Breast epithelium (tissue), 3 donors: ENCODE measurements around the gene LDB1.

ENCODE experiments used
- POLR2A ChIP-seq: fragments of 450-650 bp; IDR thresholded peaks from one replicate; pipeline ENCODE4 v1.6.1; 2016; ENCODE audit warnings: antibody characterized with exemption, mild to moderate bottlenecking, moderate library complexity
- POLR2AphosphoS5 ChIP-seq, 3 donors: sonication (generic); formaldehyde crosslinking; IDR thresholded peaks; one replicate each; pipeline ENCODE4 v1.6.1; 2017; ENCODE audit warnings: antibody characterized with exemption in 3 of 3
- TF ChIP-seq, protein P1 (sequence below), 3 donors: fragments of 450-650 bp; IDR thresholded peaks; one replicate each; pipeline ENCODE4 v1.5.1; 2016 to 2017; ENCODE audit warnings: antibody characterized with exemption in 3 of 3, mild to moderate bottlenecking in 3 of 3, moderate library complexity in 3 of 3

DNA sequence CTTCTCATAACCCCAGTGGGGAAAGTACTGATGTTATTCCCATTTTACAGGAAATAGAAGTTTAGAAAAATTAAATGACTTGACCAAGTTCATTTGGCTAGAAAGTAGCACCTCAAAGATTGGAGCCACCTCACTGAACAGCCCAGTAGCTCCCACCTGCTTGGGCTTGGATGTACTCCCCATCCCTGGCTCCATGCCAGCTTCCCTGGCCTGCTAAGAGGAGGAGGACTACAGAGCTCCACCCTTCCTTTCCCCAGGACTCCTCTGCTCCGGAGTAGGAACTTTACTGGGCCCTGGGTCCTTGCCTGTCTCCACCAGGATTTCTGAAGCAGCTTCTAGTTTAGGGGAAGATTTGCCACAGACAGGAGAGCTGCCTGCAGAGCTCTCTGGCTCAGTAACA is 52.0 kb downstream of the LDB1 start:
- TF ChIP-seq, protein P1, sequence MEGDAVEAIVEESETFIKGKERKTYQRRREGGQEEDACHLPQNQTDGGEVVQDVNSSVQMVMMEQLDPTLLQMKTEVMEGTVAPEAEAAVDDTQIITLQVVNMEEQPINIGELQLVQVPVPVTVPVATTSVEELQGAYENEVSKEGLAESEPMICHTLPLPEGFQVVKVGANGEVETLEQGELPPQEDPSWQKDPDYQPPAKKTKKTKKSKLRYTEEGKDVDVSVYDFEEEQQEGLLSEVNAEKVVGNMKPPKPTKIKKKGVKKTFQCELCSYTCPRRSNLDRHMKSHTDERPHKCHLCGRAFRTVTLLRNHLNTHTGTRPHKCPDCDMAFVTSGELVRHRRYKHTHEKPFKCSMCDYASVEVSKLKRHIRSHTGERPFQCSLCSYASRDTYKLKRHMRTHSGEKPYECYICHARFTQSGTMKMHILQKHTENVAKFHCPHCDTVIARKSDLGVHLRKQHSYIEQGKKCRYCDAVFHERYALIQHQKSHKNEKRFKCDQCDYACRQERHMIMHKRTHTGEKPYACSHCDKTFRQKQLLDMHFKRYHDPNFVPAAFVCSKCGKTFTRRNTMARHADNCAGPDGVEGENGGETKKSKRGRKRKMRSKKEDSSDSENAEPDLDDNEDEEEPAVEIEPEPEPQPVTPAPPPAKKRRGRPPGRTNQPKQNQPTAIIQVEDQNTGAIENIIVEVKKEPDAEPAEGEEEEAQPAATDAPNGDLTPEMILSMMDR (IDR thresholded peaks at IDR 0.05), result no peak
- no peak for TF ChIP-seq POLR2A
- no peak for TF ChIP-seq POLR2AphosphoS5 (IDR thresholded peaks at IDR 0.05)
